H1 (cell line): ENCODE results near the gene PGGHG. TPM values are rescaled to one million over a fixed set of nuclear protein-coding genes. Genes with fewer than 3 reads are reported as not detected.

ENCODE experiments used
- CTCF ChIA-PET: fragments of 300-600 bp; sonication (Branson Sonifier 250); formaldehyde crosslinking; loops from one replicate; lab custom pipeline; 2021; ENCODE audit not compliant: partially characterized antibody; lab: Charles Lee
- POLR2A ChIA-PET: fragments of 300-600 bp; sonication (Branson Sonifier 250); formaldehyde crosslinking; loops from one replicate; lab custom pipeline; 2021; ENCODE audit warnings: inconsistent platforms; ENCODE audit not compliant: partially characterized antibody; lab: Charles Lee
- DNase-seq, 2 experiments: peaks; one replicate each; pipeline versions ENCODE4 v3.0.0 to v3.0.0-alpha.2; 2010 to 2022; ENCODE audit warnings: low spot score in 2 of 2, low read depth in 1 of 2, mixed read lengths in 1 of 2
- FAIRE-seq: peaks from 2 replicates; lab custom pipeline; 2011; peaks lifted over from hg19 to GRCh38; lab: Jason Lieb, UNC
- H2AFZ ChIP-seq: 2 replicates; pipeline ENCODE4 v1.8.1; 2012; ENCODE audit warnings: low read length, inconsistent platforms
- H2AK5ac ChIP-seq: 2 replicates; pipeline ENCODE4 v1.6.1; 2013; ENCODE audit warnings: low read depth, low read length
- H2BK120ac ChIP-seq: replicated peaks from 2 replicates; pipeline ENCODE3; 2013; ENCODE audit warnings: low read depth, low read length, inconsistent platforms
- H2BK12ac ChIP-seq: 2 replicates; pipeline ENCODE4 v1.6.1; 2013; ENCODE audit warnings: low read depth, low read length
- H2BK15ac ChIP-seq: 2 replicates; pipeline ENCODE4 v1.6.1; 2013; ENCODE audit warnings: low read length
- H2BK20ac ChIP-seq: 2 replicates; pipeline ENCODE4 v1.6.1; 2013; ENCODE audit warnings: low read length
- H2BK5ac ChIP-seq: 2 replicates; pipeline ENCODE4 v1.6.1; 2013; ENCODE audit warnings: low read depth, low read length
- H3K14ac ChIP-seq: 2 replicates; pipeline ENCODE4 v1.6.1; 2013; ENCODE audit warnings: inconsistent platforms; ENCODE audit not compliant: insufficient read length
- H3K18ac ChIP-seq: 2 replicates; pipeline ENCODE4 v1.6.1; 2013; ENCODE audit warnings: low read length; ENCODE audit errors: extremely low read depth
- H3K23ac ChIP-seq: 2 replicates; pipeline ENCODE4 v1.6.1; 2013; ENCODE audit warnings: inconsistent platforms; ENCODE audit not compliant: insufficient read length
- H3K23me2 ChIP-seq: 2 replicates; pipeline ENCODE4 v1.6.1; 2013; ENCODE audit warnings: low read depth, low read length
- H3K27ac ChIP-seq: 2 replicates; pipeline ENCODE4 v1.6.1; 2011; ENCODE audit warnings: low read depth, low read length, inconsistent platforms
- H3K27me3 ChIP-seq, 4 experiments: replicated peaks in 1 of 4; 1 replicate in 1 of 4; 2 replicates in 3 of 4; pipeline versions ENCODE4 v1.6.1 to v1.8.1; 2011 to 2013; ENCODE audit warnings: low read length in 3 of 4, mild to moderate bottlenecking in 3 of 4, inconsistent platforms in 2 of 4, mixed read lengths in 2 of 4, moderate library complexity in 1 of 4; ENCODE audit not compliant: control insufficient read depth in 3 of 4, insufficient read depth in 3 of 4; ENCODE audit errors: extremely low read depth in 1 of 4
- H3K36me3 ChIP-seq, 4 experiments: 2 replicates each; pipeline versions ENCODE4 v1.6.1 to v1.8.1; 2011 to 2013; ENCODE audit warnings: mild to moderate bottlenecking in 4 of 4, low read length in 3 of 4, moderate library complexity in 2 of 4, control low read depth in 1 of 4, inconsistent platforms in 1 of 4; ENCODE audit not compliant: insufficient read depth in 4 of 4, control insufficient read depth in 2 of 4
- H3K4ac ChIP-seq: replicated peaks from 2 replicates; pipeline ENCODE3; 2013; ENCODE audit warnings: low read length, low read depth, mixed read lengths, inconsistent platforms; ENCODE audit not compliant: insufficient read length
- H3K4me1 ChIP-seq, 4 experiments: replicated peaks in 1 of 4; 1 replicate in 1 of 4; 2 replicates in 3 of 4; pipeline versions ENCODE4 v1.6.1 to v1.8.1; 2011 to 2013; ENCODE audit warnings: low read length in 3 of 4, inconsistent platforms in 2 of 4, mixed read lengths in 1 of 4; ENCODE audit not compliant: insufficient read depth in 4 of 4, control insufficient read depth in 3 of 4
- H3K4me2 ChIP-seq, 2 experiments: 2 replicates each; pipeline versions ENCODE4 v1.6.1 to v1.8.1; 2011 to 2013; ENCODE audit warnings: low read depth in 2 of 2, low read length in 2 of 2, control low read depth in 1 of 2, inconsistent platforms in 1 of 2, mild to moderate bottlenecking in 1 of 2; ENCODE audit not compliant: insufficient read depth in 1 of 2
- H3K4me3 ChIP-seq, 4 experiments: fragments of 200-600, 300-600 bp in 1 of 4; sonication (generic), shearing (Covaris generic), sonication (Bioruptor Twin) in 1 of 4; 2 replicates each; pipeline versions ENCODE4 v1.5.1 to v1.8.1; 2011 to 2016; ENCODE audit warnings: low read length in 4 of 4, low read depth in 3 of 4, control low read depth in 2 of 4, inconsistent platforms in 2 of 4, mild to moderate bottlenecking in 2 of 4, mixed read lengths in 1 of 4, moderate library complexity in 1 of 4; ENCODE audit not compliant: insufficient read depth in 2 of 4; ENCODE audit errors: extremely low read depth in 1 of 4
- H3K56ac ChIP-seq: replicated peaks from 2 replicates; pipeline ENCODE3; 2013; ENCODE audit warnings: low read depth, mild to moderate bottlenecking, mixed read lengths, low read length, inconsistent platforms; ENCODE audit not compliant: insufficient read length
- H3K79me1 ChIP-seq: 2 replicates; pipeline ENCODE4 v1.6.1; 2013; ENCODE audit warnings: low read depth, low read length, control low read depth
- H3K79me2 ChIP-seq, 2 experiments: 2 replicates each; pipeline versions ENCODE4 v1.6.1 to v1.8.1; 2012 to 2013; ENCODE audit warnings: low read length in 2 of 2, mild to moderate bottlenecking in 2 of 2, inconsistent platforms in 1 of 2; ENCODE audit not compliant: insufficient read depth in 2 of 2, control insufficient read depth in 1 of 2
- H3K9ac ChIP-seq, 4 experiments: replicated peaks in 1 of 4; 1 replicate in 1 of 4; 2 replicates in 3 of 4; pipeline versions ENCODE4 v1.6.1 to v1.8.1; 2011 to 2013; ENCODE audit warnings: low read depth in 3 of 4, low read length in 3 of 4, control low read depth in 2 of 4, mild to moderate bottlenecking in 2 of 4, moderate library complexity in 2 of 4, inconsistent platforms in 1 of 4; ENCODE audit errors: extremely low read depth in 1 of 4
- H3K9me3 ChIP-seq, 2 experiments: 2 replicates each; pipeline versions ENCODE4 v1.6.1 to v1.8.1; 2012 to 2013; ENCODE audit warnings: mild to moderate bottlenecking in 2 of 2, moderate library complexity in 2 of 2, control low read depth in 1 of 2, inconsistent platforms in 1 of 2, low read depth in 1 of 2, low read length in 1 of 2, mixed read lengths in 1 of 2; ENCODE audit not compliant: insufficient read depth in 2 of 2
- H4K20me1 ChIP-seq, 2 experiments: replicated peaks in 1 of 2; 2 replicates each; pipeline versions ENCODE3 to v1.8.1; 2011 to 2013; ENCODE audit warnings: inconsistent platforms in 2 of 2, low read length in 2 of 2, mild to moderate bottlenecking in 1 of 2; ENCODE audit not compliant: insufficient read depth in 2 of 2, control insufficient read depth in 1 of 2
- H4K5ac ChIP-seq: 2 replicates; pipeline ENCODE4 v1.6.1; 2013; ENCODE audit warnings: low read length, low read depth, mixed read lengths, inconsistent platforms; ENCODE audit not compliant: insufficient read length
- H4K8ac ChIP-seq: 2 replicates; pipeline ENCODE4 v1.8.0; 2013; ENCODE audit warnings: mild to moderate bottlenecking, moderate library complexity, low read length, inconsistent platforms; ENCODE audit not compliant: insufficient read depth; ENCODE audit errors: extremely low read depth
- H4K91ac ChIP-seq: replicated peaks from 2 replicates; pipeline ENCODE3; 2013; ENCODE audit warnings: low read length, mixed read lengths, inconsistent platforms; ENCODE audit not compliant: insufficient read length
- CHD2 ChIP-seq: IDR thresholded peaks from 2 replicates; pipeline ENCODE4 v1.6.1; 2012; ENCODE audit warnings: low read length, improper control_type of control experiment
- EGR1 ChIP-seq: IDR thresholded peaks from 2 replicates; pipeline ENCODE4 v1.6.1; 2011; ENCODE audit warnings: low read depth, low read length, borderline replicate concordance
- KDM1A ChIP-seq: fragments of 200-600, 300-600 bp; sonication (generic); IDR thresholded peaks from 2 replicates; pipeline ENCODE4 v1.7.1; 2016; ENCODE audit warnings: mild to moderate bottlenecking, low read length, borderline replicate concordance
- MAX ChIP-seq: IDR thresholded peaks from 2 replicates; pipeline ENCODE4 v1.6.1; 2012; ENCODE audit warnings: inconsistent platforms
- NRF1 ChIP-seq: IDR thresholded peaks from 2 replicates; pipeline ENCODE4 v1.6.1; 2011; ENCODE audit warnings: mild to moderate bottlenecking, low read depth, low read length, improper control_type of control experiment
- RNF2 ChIP-seq: fragments of 200-900, 300-1000 bp; sonication (generic); IDR thresholded peaks from 2 replicates; pipeline ENCODE4 v1.7.1; 2016; ENCODE audit warnings: borderline replicate concordance, low read depth, mild to moderate bottlenecking, antibody characterized with exemption, low read length; ENCODE audit not compliant: poor library complexity, severe bottlenecking; ENCODE audit errors: missing control alignments
- SAP30 ChIP-seq: fragments of 300-600 bp; sonication (generic); IDR thresholded peaks from 2 replicates; pipeline ENCODE4 v1.7.1; 2012; ENCODE audit warnings: low read length, moderate library complexity, mild to moderate bottlenecking, inconsistent platforms; ENCODE audit not compliant: insufficient read depth, insufficient replicate concordance
- SIX5 ChIP-seq: IDR thresholded peaks from 2 replicates; pipeline ENCODE4 v1.6.1; 2011; ENCODE audit warnings: mild to moderate bottlenecking, low read depth, low read length
- SP1 ChIP-seq: IDR thresholded peaks from 2 replicates; pipeline ENCODE4 v1.6.1; 2011; ENCODE audit warnings: low read depth, low read length
- SP4 ChIP-seq: IDR thresholded peaks from 2 replicates; pipeline ENCODE4 v1.6.1; 2012; ENCODE audit warnings: low read length, inconsistent platforms
- USF2 ChIP-seq: IDR thresholded peaks from 2 replicates; pipeline ENCODE4 v1.6.1; 2011; ENCODE audit warnings: low read length, improper control_type of control experiment
- WGBS, 2 experiments: shearing (Covaris generic) in 1 of 2; methylation state at CpG; one replicate each; pipeline versions ENCODE4 v1.1.6 to v1.1.7; 2013 to 2015; ENCODE audit warnings: low lambda C conversion rate in 2 of 2, mixed read lengths in 2 of 2, inconsistent platforms in 1 of 2, low coverage in 1 of 2, missing lambda C conversion rate in 1 of 2; ENCODE audit not compliant: insufficient replicate concordance in 2 of 2, insufficient coverage in 1 of 2, insufficient read length in 1 of 2; ENCODE audit errors: extremely low coverage in 1 of 2, missing lambda C conversion rate in 1 of 2; 5-methylcytosine and 5-hydroxymethylcytosine counted together
- polyA plus RNA-seq, 7 experiments: library from polyadenylated mRNA; depleted of rRNA in 3 of 7; stranded (reverse) in 5 of 7; unstranded in 2 of 7; fragments of >200 nt in 5 of 7; fragments of 200-250 nt in 2 of 7; gene quantifications; 1 replicate in 5 of 7; 2 replicates in 1 of 7; 4 replicates in 1 of 7; pipeline versions ENCODE4 v1.2.1 to v1.2.3, GENCODE V29; 2011 to 2013; ENCODE audit warnings: missing spikeins in 2 of 7, mixed read lengths in 2 of 7
- total RNA-seq: library from RNA; stranded (reverse); fragmentation: NEBNext Ultra II Directional; extraction: Animal tissue kit (Norgen Biotek cat#: 25700); gene quantifications from 2 replicates; pipeline ENCODE4 v1.2.1, GENCODE V29; 2021

PGGHG gene
- total and polyA plus RNA-seq, 2 of the 8 experiments (the other 6 are each of a cell fraction or from before 2014, with no cell fraction given): 34.8 to 60.7 TPM

GRCh38 chr11:256952-257737 is 31.8 kb upstream of the PGGHG start:
- POLR2A ChIA-PET: interaction anchor here (1.3 to 2.3 kb wide), 3 partner anchors 10 to 98 kb away, joined by 3 to 6 read pairs (median 4); partner anchors contain the start of gene IFITM5
- no peak overlapping the region for H3K9ac ChIP-seq
- no peak overlapping the region for H3K56ac ChIP-seq
- TF ChIP-seq SP1: no peak
- no peak for TF ChIP-seq SP4
- TF ChIP-seq KDM1A: no peak
- no peak for TF ChIP-seq NRF1
- TF ChIP-seq MAX: no peak
- TF ChIP-seq RNF2: no peak
- no peak for TF ChIP-seq SAP30
- TF ChIP-seq EGR1: no peak
- no peak for TF ChIP-seq SIX5
- TF ChIP-seq CHD2: no peak
- TF ChIP-seq USF2: no peak

More at GRCh38 chr11:256952-257737, 31.8 kb upstream of the PGGHG start:
- CTCF ChIA-PET: interaction anchor here (0.7 to 2.3 kb wide), 3 partner anchors 10 to 25 kb away, joined by 3 to 7 read pairs (median 3); no protein-coding TSS in a partner anchor
- Histone ChIP-seq H3K23ac (no peak overlapping the region), H3K4me2 (no peak overlapping the region), H3K23me2 (peaks cover 6% of the 10 kb centered on the region; the same call in 1 of the 2 replicates), H2BK12ac (no peak overlapping the region), H3K79me2 (no peaks in the 10 kb centered on the region), H3K27ac (no peak overlapping the region), H3K18ac (no peak overlapping the region), H3K14ac (no peak overlapping the region), H2AK5ac (no peak overlapping the region), H2BK15ac (0 out of 2 replicates have a peak overlapping the region, but pooled peaks have one; percentile 61), H3K4ac (no peak overlapping the region), H3K79me1 (no peaks in the 10 kb centered on the region), H3K4me3 (no peak overlapping the region), H3K27me3 (no peaks in the 10 kb centered on the region), H3K9me3 (no peaks in the 10 kb centered on the region), H2BK20ac (no peak overlapping the region), H3K4me1 (no peaks in the 10 kb centered on the region), H4K91ac (no peak overlapping the region), H3K36me3 (peaks cover 3 to 15% (median 7%) of the 10 kb centered on the region in 4 experiments; a peak in 5 of 8 replicates), H4K20me1 (no peaks in the 10 kb centered on the region), H4K5ac (no peak overlapping the region), H2BK120ac (no peak overlapping the region), H4K8ac (no peak overlapping the region), H2BK5ac (no peak overlapping the region), H2AFZ (no peak overlapping the region)
- WGBS, 2 experiments: 90% methylated on average over 12 of the region's 14 CpGs; no CpG with 5 or more reads in 1 of the 2 experiments
- no peak for FAIRE-seq
- no peak for DNase-seq
